IMR-90 (cell line): ENCODE results near the gene DMD. TPM values are rescaled to one million over a fixed set of nuclear protein-coding genes. Genes with fewer than 3 reads are reported as not detected.

Experiments
- ATAC-seq: fragments of 200-7000 bp; cut with Tn5 transposase; 2 replicates; pipeline ENCODE4 v1.9.1; 2020; ENCODE audit warnings: low read depth, mild to moderate bottlenecking, moderate library complexity
- BruUV-seq: library from RNA; stranded (reverse); fragments of 400-500 nt; replicated peaks from 2 replicates; lab custom pipeline; 2021; lab: Mats Ljungman, UMichigan
- CTCF ChIA-PET: fragments of 300-600 bp; formaldehyde crosslinking; extraction: SDS; loops from one replicate; lab custom pipeline; 2021; ENCODE audit warnings: antibody characterized with exemption; lab: Yijun Ruan, JAX
- POLR2A ChIA-PET: fragments of 300-600 bp; sonication (Branson Sonifier 250); formaldehyde crosslinking; loops from one replicate; lab custom pipeline; 2022; ENCODE audit warnings: antibody characterized with exemption; ENCODE audit not compliant: unreplicated experiment; lab: Charles Lee
- DNase-seq: peaks from one replicate; pipeline ENCODE4 v3.0.0; 2013
- H2AFZ ChIP-seq: replicated peaks from 2 replicates; pipeline ENCODE3; 2013; ENCODE audit warnings: low read length, mild to moderate bottlenecking; ENCODE audit not compliant: poor library complexity
- H2AK5ac ChIP-seq: 2 replicates; pipeline ENCODE4 v1.6.1; 2013; ENCODE audit warnings: low read depth, low read length, inconsistent platforms
- H2AK9ac ChIP-seq: replicated peaks from 2 replicates; pipeline ENCODE3; 2013; ENCODE audit warnings: mild to moderate bottlenecking, low read depth, low read length, moderate library complexity; ENCODE audit not compliant: poor library complexity
- H2BK120ac ChIP-seq: 2 replicates; pipeline ENCODE4 v1.6.1; 2013; ENCODE audit warnings: low read depth, low read length, inconsistent platforms
- H2BK15ac ChIP-seq: 3 replicates; pipeline ENCODE4 v1.6.1; 2013; ENCODE audit warnings: low read depth, low read length, inconsistent platforms
- H2BK20ac ChIP-seq: 2 replicates; pipeline ENCODE4 v1.6.1; 2013; ENCODE audit warnings: low read depth, mild to moderate bottlenecking, inconsistent platforms, low read length, moderate library complexity
- H2BK5ac ChIP-seq: 2 replicates; pipeline ENCODE4 v1.6.1; 2013; ENCODE audit warnings: mild to moderate bottlenecking, low read depth, low read length, inconsistent platforms; ENCODE audit not compliant: poor library complexity, severe bottlenecking
- H3K14ac ChIP-seq: replicated peaks from 2 replicates; pipeline ENCODE4 v1.6.1; 2013; ENCODE audit warnings: low read depth, low read length, inconsistent platforms
- H3K18ac ChIP-seq: 2 replicates; pipeline ENCODE4 v1.6.1; 2013; ENCODE audit warnings: low read depth, low read length, control low read depth
- H3K23ac ChIP-seq: 2 replicates; pipeline ENCODE4 v1.6.1; 2013; ENCODE audit warnings: low read depth, low read length, inconsistent platforms
- H3K27ac ChIP-seq: 2 replicates; pipeline ENCODE4 v1.5.1; 2013; ENCODE audit warnings: mild to moderate bottlenecking, control low read depth, low read length; ENCODE audit not compliant: insufficient read depth
- H3K27me3 ChIP-seq: 2 replicates; pipeline ENCODE4 v1.6.1; 2013; ENCODE audit warnings: low read length; ENCODE audit not compliant: control insufficient read depth, insufficient read depth
- H3K36me3 ChIP-seq: 2 replicates; pipeline ENCODE4 v1.6.1; 2013; ENCODE audit warnings: low read length, mixed read lengths; ENCODE audit not compliant: control insufficient read depth, insufficient read depth
- H3K4ac ChIP-seq: 2 replicates; pipeline ENCODE4 v1.6.1; 2013; ENCODE audit warnings: low read depth, low read length, inconsistent platforms
- H3K4me1 ChIP-seq: 2 replicates; pipeline ENCODE4 v1.6.1; 2013; ENCODE audit warnings: low read length, mixed read lengths; ENCODE audit not compliant: control insufficient read depth, insufficient read depth
- H3K4me2 ChIP-seq: 2 replicates; pipeline ENCODE4 v1.6.1; 2013; ENCODE audit warnings: low read depth, mild to moderate bottlenecking, control low read depth, low read length, moderate library complexity
- H3K4me3 ChIP-seq: 2 replicates; pipeline ENCODE4 v1.5.1; 2013; ENCODE audit warnings: low read depth, mild to moderate bottlenecking, control low read depth, low read length, moderate library complexity; ENCODE audit not compliant: insufficient read depth
- H3K56ac ChIP-seq: 2 replicates; pipeline ENCODE4 v1.6.1; 2013; ENCODE audit warnings: low read length, inconsistent platforms; ENCODE audit not compliant: insufficient read depth; ENCODE audit errors: extremely low read depth
- H3K79me1 ChIP-seq, 2 experiments: 2 replicates each; pipeline ENCODE4 v1.6.1; 2013; ENCODE audit warnings: low read length in 2 of 2, inconsistent platforms in 1 of 2, low read depth in 1 of 2
- H3K9ac ChIP-seq: 2 replicates; pipeline ENCODE4 v1.6.1; 2013; ENCODE audit warnings: low read depth, low read length, control low read depth
- H3K9me1 ChIP-seq: 2 replicates; pipeline ENCODE4 v1.6.1; 2013; ENCODE audit warnings: low read length, inconsistent platforms; ENCODE audit not compliant: insufficient read depth
- H3K9me3 ChIP-seq: 2 replicates; pipeline ENCODE4 v1.6.1; 2013; ENCODE audit warnings: low read length; ENCODE audit not compliant: control insufficient read depth, insufficient read depth
- H4K20me1 ChIP-seq: 2 replicates; pipeline ENCODE4 v1.6.1; 2013; ENCODE audit warnings: low read length, inconsistent platforms; ENCODE audit not compliant: insufficient read depth
- H4K5ac ChIP-seq: 2 replicates; pipeline ENCODE4 v1.6.1; 2013; ENCODE audit warnings: mild to moderate bottlenecking, low read depth, low read length, control low read depth
- H4K8ac ChIP-seq, 2 experiments: 2 replicates each; pipeline ENCODE4 v1.6.1; 2013; ENCODE audit warnings: low read depth in 2 of 2, low read length in 2 of 2, control low read depth in 1 of 2, inconsistent platforms in 1 of 2
- H4K91ac ChIP-seq: 2 replicates; pipeline ENCODE4 v1.6.1; 2013; ENCODE audit warnings: low read depth, low read length, inconsistent platforms; ENCODE audit not compliant: insufficient read depth
- BHLHE40 ChIP-seq: fragments of 150-350 bp; IDR thresholded peaks from 2 replicates; pipeline ENCODE4 v1.6.1; 2016; ENCODE audit warnings: mild to moderate bottlenecking, low read depth, low read length
- CEBPB ChIP-seq: IDR thresholded peaks from 2 replicates; pipeline ENCODE4 v1.6.1; 2012; ENCODE audit warnings: low read depth, low read length, improper control_type of control experiment
- CHD1 ChIP-seq: IDR thresholded peaks from 2 replicates; pipeline ENCODE4 v1.6.1; 2012; ENCODE audit warnings: low read depth, low read length, improper control_type of control experiment
- ELK1 ChIP-seq: fragments of 150-350 bp; IDR thresholded peaks from 2 replicates; pipeline ENCODE4 v1.6.1; 2016; ENCODE audit warnings: low read depth, mild to moderate bottlenecking, low read length, moderate library complexity, borderline replicate concordance
- FOS ChIP-seq: fragments of 150-350 bp; IDR thresholded peaks from 2 replicates; pipeline ENCODE4 v1.6.1; 2016; ENCODE audit warnings: low read depth, low read length
- MAFK ChIP-seq: IDR thresholded peaks from 2 replicates; pipeline ENCODE4 v1.6.1; 2012; ENCODE audit warnings: low read depth, low read length, improper control_type of control experiment
- MAZ ChIP-seq: IDR thresholded peaks from 2 replicates; pipeline ENCODE4 v1.6.1; 2012; ENCODE audit warnings: low read depth, mild to moderate bottlenecking, low read length, improper control_type of control experiment, moderate library complexity, borderline replicate concordance
- MXI1 ChIP-seq: IDR thresholded peaks from 2 replicates; pipeline ENCODE4 v1.6.1; 2012; ENCODE audit warnings: low read depth, mild to moderate bottlenecking, low read length, moderate library complexity, borderline replicate concordance
- NFE2L2 ChIP-seq: fragments of 150-350 bp; IDR thresholded peaks from 2 replicates; pipeline ENCODE4 v1.6.1; 2016; ENCODE audit warnings: low read depth, mild to moderate bottlenecking, low read length
- POLR2A ChIP-seq: IDR thresholded peaks from 2 replicates; pipeline ENCODE4 v1.6.1; 2012; ENCODE audit warnings: mild to moderate bottlenecking, low read depth, low read length
- RAD21 ChIP-seq: IDR thresholded peaks from 2 replicates; pipeline ENCODE4 v1.6.1; 2012; ENCODE audit warnings: low read length, improper control_type of control experiment
- RCOR1 ChIP-seq: IDR thresholded peaks from 2 replicates; pipeline ENCODE4 v1.6.1; 2012; ENCODE audit warnings: mild to moderate bottlenecking, low read length, improper control_type of control experiment; ENCODE audit not compliant: insufficient replicate concordance
- RFX5 ChIP-seq: IDR thresholded peaks from 2 replicates; pipeline ENCODE4 v1.8.0; 2012; ENCODE audit warnings: low read depth, mild to moderate bottlenecking, low read length, moderate library complexity
- SMC3 ChIP-seq: fragments of 150-350 bp; IDR thresholded peaks from 2 replicates; pipeline ENCODE4 v1.6.1; 2016; ENCODE audit warnings: low read depth, mild to moderate bottlenecking, antibody characterized with exemption, low read length, moderate library complexity
- WGBS, 2 experiments: methylation state at CpG; one replicate each; pipeline versions ENCODE4 v1.1.5 to v1.1.7; 2013; ENCODE audit warnings: missing lambda C conversion rate in 2 of 2; ENCODE audit not compliant: insufficient read length in 1 of 2; ENCODE audit errors: extremely low coverage in 2 of 2; 5-methylcytosine and 5-hydroxymethylcytosine counted together
- dilution Hi-C: fragments of 300-500 bp; cut with HindIII; formaldehyde crosslinking; loops from one replicate; pipeline ENCODE4 v1.14.3; 2018; ENCODE audit warnings: low sequenced_read_pairs; ENCODE audit not compliant: unreplicated experiment
- in situ Hi-C: fragments of 300-500 bp; cut with MboI; formaldehyde crosslinking; loops from 3 replicates; pipeline ENCODE4 v1.14.3; 2019; ENCODE audit warnings: low sequenced_read_pairs, inconsistent platforms, mixed read lengths
- intact Hi-C: fragments of 100-400 bp; cut with micrococcal nuclease; formaldehyde crosslinking; loops from 2 replicates; pipeline ENCODE4 v1.10.0; 2022
- polyA plus RNA-seq, 3 experiments: library from polyadenylated mRNA; depleted of rRNA; stranded (reverse); fragments of >200 nt; gene quantifications; 2 replicates each; pipeline ENCODE4 v1.2.3, GENCODE V29; 2012; ENCODE audit warnings: low replicate concordance in 1 of 3
- total RNA-seq: library from RNA; depleted of rRNA; stranded (reverse); fragments of >200 nt; gene quantifications from 2 replicates; pipeline ENCODE4 v1.2.3, GENCODE V29; 2012
- TF ChIP-seq, protein P1 (sequence below): fragments of 150-350 bp; IDR thresholded peaks from 2 replicates; pipeline ENCODE4 v1.6.1; 2017; ENCODE audit warnings: mild to moderate bottlenecking, antibody characterized with exemption, low read length, low read depth
- TF ChIP-seq, protein P2 (sequence below): conservative IDR thresholded peaks from 2 replicates; pipeline ENCODE4 v1.5.1; 2012; ENCODE audit warnings: mild to moderate bottlenecking, low read depth, low read length, improper control_type of control experiment

Gene DMD
- total and polyA plus RNA-seq, 2 of the 4 experiments (the other 2 are of a cell fraction): 6.6 to 11.8 TPM

DNA sequence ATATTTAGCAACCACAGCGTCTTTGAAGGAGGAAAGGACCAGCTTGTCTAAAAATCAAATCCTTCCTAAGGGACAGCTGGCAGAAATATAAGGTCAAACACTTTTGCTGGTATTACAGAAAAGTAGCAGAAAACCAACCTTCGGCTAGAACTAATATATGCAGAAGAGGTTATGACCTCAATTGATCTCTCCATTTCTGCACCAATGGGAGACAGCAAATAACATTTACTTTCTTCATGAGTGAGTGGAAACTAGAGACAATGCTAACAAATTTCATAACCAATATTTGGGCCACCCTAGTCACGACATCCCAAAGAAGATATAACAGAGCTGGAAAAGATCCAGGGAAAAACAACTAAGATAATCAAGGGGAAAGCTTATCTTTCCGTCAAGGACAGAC is 1892.5 kb downstream of the DMD start:
- ChIA-PET POLR2A (no interaction called here), CTCF (interaction anchor here (0.6 kb wide), 1 partner anchor 12 kb away, joined by 3 read pairs; no protein-coding TSS in a partner anchor)
- Histone ChIP-seq H3K9me3 (no peaks in the 10 kb centered on the region), H2BK20ac (no peak overlapping the region), H3K18ac (no peak overlapping the region), H3K14ac (no peak overlapping the region), H3K4ac (no peak overlapping the region), H3K23ac (no peak overlapping the region), H3K36me3 (no peaks in the 10 kb centered on the region), H2BK15ac (no peak overlapping the region), H4K5ac (no peak overlapping the region), H3K27ac (no peak overlapping the region), H3K9ac (no peak overlapping the region), H2AK5ac (no peak overlapping the region), H3K9me1 (no peaks in the 10 kb centered on the region), H3K4me3 (no peak overlapping the region), H4K91ac (no peak overlapping the region), H3K79me1 (no peaks in the 10 kb centered on the region), H3K27me3 (no peaks in the 10 kb centered on the region), H3K4me2 (no peak overlapping the region), H2AFZ (no peak overlapping the region), H2BK5ac (no peak overlapping the region), H3K56ac (no peak overlapping the region), H4K20me1 (no peaks in the 10 kb centered on the region), H3K4me1 (no peaks in the 10 kb centered on the region; the same call in 1 of the 2 replicates), H2BK120ac (no peak overlapping the region), H4K8ac (no peak overlapping the region), H2AK9ac (no peak overlapping the region)
- in situ Hi-C loops: no loop called here
- no peak for DNase-seq
- TF ChIP-seq ELK1: no peak
- no peak for TF ChIP-seq NFE2L2
- no peak for TF ChIP-seq RAD21
- no peak for TF ChIP-seq BHLHE40
- TF ChIP-seq, protein P1, sequence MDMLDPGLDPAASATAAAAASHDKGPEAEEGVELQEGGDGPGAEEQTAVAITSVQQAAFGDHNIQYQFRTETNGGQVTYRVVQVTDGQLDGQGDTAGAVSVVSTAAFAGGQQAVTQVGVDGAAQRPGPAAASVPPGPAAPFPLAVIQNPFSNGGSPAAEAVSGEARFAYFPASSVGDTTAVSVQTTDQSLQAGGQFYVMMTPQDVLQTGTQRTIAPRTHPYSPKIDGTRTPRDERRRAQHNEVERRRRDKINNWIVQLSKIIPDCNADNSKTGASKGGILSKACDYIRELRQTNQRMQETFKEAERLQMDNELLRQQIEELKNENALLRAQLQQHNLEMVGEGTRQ: no peak
- no peak for TF ChIP-seq POLR2A
- no peak for TF ChIP-seq CEBPB
- TF ChIP-seq MAFK: no peak
- no peak for TF ChIP-seq SMC3
- TF ChIP-seq RFX5: no peak
- no peak for TF ChIP-seq FOS
- no peak for TF ChIP-seq RCOR1
- no peak for TF ChIP-seq CHD1
- no peak for TF ChIP-seq MXI1
- TF ChIP-seq, protein P2, sequence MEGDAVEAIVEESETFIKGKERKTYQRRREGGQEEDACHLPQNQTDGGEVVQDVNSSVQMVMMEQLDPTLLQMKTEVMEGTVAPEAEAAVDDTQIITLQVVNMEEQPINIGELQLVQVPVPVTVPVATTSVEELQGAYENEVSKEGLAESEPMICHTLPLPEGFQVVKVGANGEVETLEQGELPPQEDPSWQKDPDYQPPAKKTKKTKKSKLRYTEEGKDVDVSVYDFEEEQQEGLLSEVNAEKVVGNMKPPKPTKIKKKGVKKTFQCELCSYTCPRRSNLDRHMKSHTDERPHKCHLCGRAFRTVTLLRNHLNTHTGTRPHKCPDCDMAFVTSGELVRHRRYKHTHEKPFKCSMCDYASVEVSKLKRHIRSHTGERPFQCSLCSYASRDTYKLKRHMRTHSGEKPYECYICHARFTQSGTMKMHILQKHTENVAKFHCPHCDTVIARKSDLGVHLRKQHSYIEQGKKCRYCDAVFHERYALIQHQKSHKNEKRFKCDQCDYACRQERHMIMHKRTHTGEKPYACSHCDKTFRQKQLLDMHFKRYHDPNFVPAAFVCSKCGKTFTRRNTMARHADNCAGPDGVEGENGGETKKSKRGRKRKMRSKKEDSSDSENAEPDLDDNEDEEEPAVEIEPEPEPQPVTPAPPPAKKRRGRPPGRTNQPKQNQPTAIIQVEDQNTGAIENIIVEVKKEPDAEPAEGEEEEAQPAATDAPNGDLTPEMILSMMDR: no peak
- no peak for TF ChIP-seq MAZ
- intact Hi-C loops: loop anchor here (5.0 kb wide), 1 partner anchor 97 kb away; no protein-coding TSS in a partner anchor
- ATAC-seq: no peak
- BruUV-seq: no TSS peak
- dilution Hi-C loops: no loop called here
- WGBS, 2 experiments: no CpG with 5 or more reads among the region's 4 CpGs
